HG03108 (cell line): Measurements from ENCODE around the gene RPL6.

Source experiments
- ATAC-seq: cut with Tn5 transposase; IDR thresholded peaks from one replicate; pipeline ENCODE4 v1.9.1; 2021; ENCODE audit warnings: moderate library complexity; ENCODE audit not compliant: unreplicated experiment

Gene RPL6

DNA sequence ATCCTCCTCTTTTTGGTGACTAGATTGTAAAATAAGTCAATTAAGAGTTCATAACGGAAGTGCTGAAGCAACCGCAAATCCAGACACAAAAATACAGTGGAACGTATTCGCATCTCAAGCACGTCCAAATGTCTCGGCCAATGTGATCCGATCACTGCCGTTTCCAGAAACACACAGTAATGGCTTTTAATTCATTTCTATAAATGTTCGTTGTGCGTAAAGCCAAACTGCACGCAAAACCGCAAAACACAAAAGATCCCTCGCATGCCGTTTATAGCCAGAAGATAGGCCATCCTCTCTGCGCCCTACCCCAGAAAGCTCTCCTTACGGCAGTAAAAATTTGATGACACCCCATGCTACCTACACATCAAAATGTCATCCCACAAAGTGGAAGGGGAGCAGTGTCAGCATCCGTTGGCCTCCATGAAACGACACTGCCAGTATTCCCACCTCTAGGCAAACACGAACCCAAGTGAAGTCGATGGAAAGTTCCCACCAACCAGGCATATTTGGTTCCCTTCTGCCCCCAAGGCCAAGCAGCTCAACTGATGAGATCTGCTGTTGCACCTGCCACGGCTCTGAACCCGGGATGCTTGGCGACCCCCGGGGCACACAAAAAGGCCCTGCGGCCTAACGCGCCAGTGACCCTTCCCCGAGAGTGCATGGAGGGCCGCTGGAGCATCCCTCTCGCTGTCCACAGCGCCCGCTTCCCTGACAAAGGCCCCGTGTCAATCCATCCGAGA, 28.6 kb downstream of the RPL6 start:
- no peak for ATAC-seq

DNA sequence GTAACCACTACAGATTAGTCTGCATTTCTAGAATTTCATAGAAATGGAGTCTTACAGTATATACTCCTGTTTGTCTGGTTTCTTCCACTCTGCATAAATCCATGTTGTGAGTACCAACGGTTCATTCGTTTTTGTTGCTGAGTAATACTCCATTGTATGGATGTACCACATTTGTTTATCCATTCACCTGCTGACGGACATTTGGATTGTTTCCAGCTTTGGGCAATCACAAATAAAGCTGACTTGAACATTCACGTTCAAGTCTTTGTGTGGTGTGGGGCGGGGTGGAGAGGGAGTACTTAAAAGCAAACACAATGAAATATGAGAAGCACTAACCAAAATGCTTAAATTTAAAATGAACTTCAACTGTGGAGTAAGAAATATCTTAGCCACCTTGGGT, 34.3 kb downstream of the RPL6 start:
- ATAC-seq, result no peak

DNA sequence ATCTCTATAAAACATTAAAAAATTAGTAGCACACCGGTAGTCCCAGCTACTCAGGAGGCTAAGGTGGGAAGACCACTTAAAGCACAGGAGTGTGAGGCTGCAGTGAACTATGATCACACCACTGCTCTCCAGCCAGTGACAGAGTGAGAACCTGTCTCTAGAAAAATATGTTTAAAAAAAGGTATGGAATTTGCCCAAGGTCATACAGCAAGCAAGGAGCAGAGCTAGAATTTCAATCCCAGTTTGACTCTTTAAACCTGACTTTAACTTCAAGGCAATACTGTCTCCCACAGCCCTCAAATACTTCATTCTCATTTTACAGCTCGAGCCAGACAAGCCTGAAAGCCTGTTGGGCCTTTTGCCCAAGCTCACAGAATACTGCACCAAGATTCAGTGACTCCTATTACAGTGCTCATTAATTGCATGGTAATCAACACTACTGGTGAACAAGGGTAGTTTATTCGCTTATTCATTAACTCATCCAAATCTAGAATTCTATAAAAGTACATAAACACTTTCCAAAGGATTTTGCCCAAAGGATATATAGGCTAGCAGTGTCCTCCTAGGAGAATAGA, 35.2 kb downstream of the RPL6 start:
- no peak for ATAC-seq

DNA sequence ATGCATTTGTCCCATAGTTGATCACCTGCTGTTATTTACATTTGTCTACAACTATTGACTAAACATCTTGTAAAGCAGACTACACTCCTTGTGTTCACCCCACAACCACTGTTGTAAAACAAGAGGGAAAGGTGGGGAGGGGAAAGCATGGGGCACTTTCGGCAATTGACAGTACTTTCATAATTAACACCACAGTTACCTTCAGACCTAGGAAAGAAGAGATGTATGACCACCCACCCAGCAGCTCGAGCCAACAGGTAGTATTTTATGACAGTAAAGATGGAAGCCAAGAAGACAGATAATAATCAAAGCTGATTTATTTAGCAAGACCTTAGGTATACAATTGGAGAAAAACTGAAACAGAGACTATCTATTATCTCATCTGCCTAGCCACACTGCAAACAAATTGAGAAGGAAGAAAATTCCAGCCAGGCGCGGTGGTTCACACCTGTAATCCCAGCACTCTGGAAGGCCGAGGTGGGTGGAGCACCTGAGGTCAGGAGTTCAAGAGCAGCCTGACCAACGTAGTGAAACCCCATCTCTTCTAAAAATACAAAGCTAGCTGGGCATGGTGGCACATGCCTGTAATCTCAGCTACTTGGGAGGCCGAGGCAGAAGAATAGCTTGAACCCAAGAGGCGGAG, 38.4 kb downstream of the RPL6 start:
- no peak for ATAC-seq

DNA sequence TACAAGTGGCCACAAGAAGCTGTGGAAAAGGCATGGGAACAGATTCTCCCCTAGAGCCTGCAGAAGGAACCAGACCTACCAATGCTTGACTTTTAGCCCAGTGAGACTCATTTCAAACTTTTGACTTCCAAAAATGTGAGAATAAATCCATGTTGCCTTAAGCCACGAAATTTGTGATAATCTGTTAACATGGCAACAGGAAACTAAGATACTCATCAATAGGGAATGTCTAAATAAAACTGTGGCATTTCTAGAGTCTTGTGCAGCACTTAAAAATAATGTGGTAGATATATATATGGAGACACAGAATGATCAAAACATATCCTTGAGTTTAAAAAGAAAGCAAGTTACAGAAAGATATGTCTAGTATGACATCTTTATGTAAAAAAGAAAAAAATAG, 39.2 kb downstream of the RPL6 start:
- ATAC-seq, result no peak

DNA sequence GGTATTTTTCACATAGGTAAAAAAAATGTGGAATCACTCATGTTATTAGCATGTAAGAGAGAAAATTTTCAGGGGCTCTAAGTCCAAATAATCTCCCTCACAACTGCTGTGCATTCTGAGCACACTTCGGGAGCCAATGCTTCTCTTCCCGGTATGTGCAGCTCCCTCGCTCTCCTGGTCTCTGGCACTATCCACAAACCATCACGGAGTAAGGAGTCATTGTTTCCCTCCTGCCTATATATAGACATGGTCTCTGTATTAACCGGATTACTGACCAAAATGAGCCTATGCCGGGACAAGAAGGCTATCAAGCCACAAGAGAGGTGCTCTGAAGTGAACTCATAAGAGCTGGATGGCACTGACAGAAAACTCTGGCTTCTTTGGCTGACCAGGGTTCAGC, 40.5 kb downstream of the RPL6 start:
- no peak for ATAC-seq

DNA sequence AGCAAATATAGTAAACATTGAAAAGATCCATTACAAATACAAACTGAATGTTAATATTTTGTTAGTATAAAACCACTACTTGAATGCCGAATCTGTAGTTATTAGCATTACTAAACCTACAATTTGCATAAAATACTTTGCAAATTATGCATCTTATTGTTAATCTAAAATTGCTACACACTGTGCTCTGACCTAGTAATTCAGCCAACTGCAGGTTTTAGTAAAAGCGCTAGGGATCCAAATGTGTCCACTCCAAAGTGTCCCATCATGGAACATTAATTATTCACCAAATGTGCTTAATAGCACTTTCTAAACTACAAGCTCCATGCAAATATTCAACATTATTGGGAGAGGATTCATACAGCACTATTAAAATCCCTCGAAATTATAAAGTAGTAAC, 41.4 kb downstream of the RPL6 start:
- no peak for ATAC-seq

DNA sequence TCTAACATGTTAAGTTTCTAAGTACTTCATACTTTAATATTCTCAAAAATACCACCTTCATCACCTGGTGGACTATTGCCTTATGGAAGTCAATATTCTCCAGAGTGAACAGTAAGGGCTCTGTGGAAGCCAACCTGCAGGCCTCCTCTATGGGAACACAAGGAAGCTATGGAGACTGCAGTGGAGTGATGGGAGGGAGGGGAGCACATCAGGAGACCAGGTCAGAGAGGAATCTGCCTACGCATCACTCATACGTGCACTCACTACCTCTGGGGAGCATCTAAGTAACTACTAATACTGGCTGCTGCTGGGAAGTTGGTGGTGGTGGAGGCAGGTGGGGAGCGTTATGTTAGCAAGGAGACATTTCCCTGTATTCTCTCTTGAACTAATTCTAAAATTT, 47.1 kb downstream of the RPL6 start:
- no peak for ATAC-seq

DNA sequence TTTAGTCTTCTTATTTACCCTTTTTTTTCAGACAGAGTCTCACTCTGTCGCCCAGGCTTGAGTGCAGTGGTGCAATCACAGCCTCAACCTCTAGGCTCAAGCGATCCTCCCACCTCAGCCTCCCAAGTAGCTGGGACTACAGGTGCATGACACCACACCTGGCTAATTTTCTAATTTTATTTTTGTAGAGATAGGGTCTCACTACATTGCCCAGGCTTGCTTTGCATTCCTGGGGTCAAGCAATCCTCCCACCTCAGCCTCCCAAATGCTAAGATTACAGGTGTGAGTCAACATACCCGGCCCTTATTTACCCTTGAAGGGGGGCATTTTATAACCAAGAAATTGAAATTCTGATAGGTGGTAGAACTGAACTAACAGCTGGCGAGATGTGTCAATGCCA, 48.1 kb downstream of the RPL6 start:
- ATAC-seq, result no peak

DNA sequence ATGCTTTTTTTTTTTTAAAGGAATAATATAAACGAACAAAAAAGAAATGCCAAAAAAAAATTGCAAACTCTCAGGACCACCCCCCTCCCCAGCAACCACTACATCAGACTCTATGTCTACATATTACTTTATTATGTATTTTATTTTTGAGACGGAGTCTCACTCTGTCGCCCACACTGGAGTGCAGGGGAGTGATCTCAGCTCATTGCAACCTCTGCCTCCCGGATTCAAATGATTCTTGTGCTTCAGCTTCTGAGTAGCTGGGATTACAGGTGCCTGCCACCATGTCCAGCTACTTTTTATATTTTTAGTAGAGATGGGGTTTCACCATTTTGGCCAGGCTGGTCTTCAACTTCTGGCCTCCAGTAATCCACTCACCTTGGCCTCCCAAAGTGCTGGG, 50.1 kb downstream of the RPL6 start:
- ATAC-seq, result no peak

DNA sequence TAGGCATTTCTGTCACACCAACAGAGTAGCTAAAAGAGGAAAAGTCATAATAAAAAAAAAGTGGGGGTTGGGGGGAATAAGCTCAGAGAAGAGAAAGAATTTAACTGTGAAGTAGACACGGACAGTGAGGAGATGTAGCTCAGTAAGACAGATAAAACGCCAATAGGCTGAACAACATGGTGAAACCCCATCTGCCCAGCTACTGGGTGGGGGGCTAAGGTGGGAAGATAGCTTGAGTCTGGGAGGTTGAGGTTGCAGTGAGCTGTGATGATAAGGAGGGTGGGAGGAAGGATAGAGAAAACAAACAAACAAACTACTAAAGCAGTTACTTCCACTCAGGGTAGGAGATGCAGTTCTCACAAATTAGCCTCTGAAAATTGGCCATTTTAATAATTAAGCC, 52.2 kb downstream of the RPL6 start:
- no peak for ATAC-seq
